K562 (cell line): Measurements from ENCODE around the gene VWA1. TPM values are rescaled to one million over a fixed set of nuclear protein-coding genes. Genes with fewer than 3 reads are reported as not detected.

Experiments
- KAT8 ChIP-seq: fragments of 450-650 bp; IDR thresholded peaks from 2 replicates; pipeline ENCODE4 v1.6.1; 2016; ENCODE audit warnings: low read depth, mild to moderate bottlenecking
- REST ChIP-seq, 2 experiments: fragments of 450-650 bp; formaldehyde crosslinking in 1 of 2; IDR thresholded peaks; 2 replicates each; pipeline versions ENCODE4 v1.4.0 to v1.6.1; 2014 to 2020; ENCODE audit warnings: mild to moderate bottlenecking in 2 of 2, borderline replicate concordance in 1 of 2, low read depth in 1 of 2
- polyA plus RNA-seq, 8 experiments: library from polyadenylated mRNA; depleted of rRNA in 4 of 8; stranded (reverse) in 5 of 8; unstranded in 3 of 8; fragments of >200 nt; fragmentation: Nextera tagmentation in 2 of 8; fragmentation: Illumina TruSeq in 1 of 8; extraction: Ambion mirVana in 2 of 8; extraction: Trizol in 1 of 8; gene quantifications; 2 replicates each; pipeline versions ENCODE4 v1.2.1 to v1.2.3, GENCODE V29; 2011 to 2014; ENCODE audit warnings: inconsistent platforms in 1 of 8, missing spikeins in 1 of 8
- total RNA-seq, 7 experiments: library from RNA; depleted of rRNA in 6 of 7; stranded (reverse); fragments of >200 nt in 6 of 7; fragmentation: Illumina TruSeq in 2 of 7; extraction: Trizol in 2 of 7; gene quantifications; 2 replicates each; pipeline versions ENCODE4 v1.2.1 to v1.2.3, GENCODE V29; 2011 to 2021; ENCODE audit warnings: low replicate concordance in 1 of 7

The VWA1 gene
- total and polyA plus RNA-seq, 9 of the 15 experiments (the other 6 are each of a cell fraction or from before 2014, with no cell fraction given) = 0.01 to 6.4 (median 0.85) TPM

- TF ChIP-seq REST (IDR thresholded peaks at IDR 0.05; ENCODE audit: borderline replicate concordance) = 0 out of 2 replicates have a peak, but pooled peaks have one; percentile 27
- no peak for TF ChIP-seq REST (CRISPR knock-in tag; IDR thresholded peaks at IDR 0.05; ENCODE audit: low read depth)
- TF ChIP-seq KAT8 = no peak
Measured at GRCh38 chr1:1390675-1391074, 44.8 kb upstream of the VWA1 start (continued).
